Measurements from ENCODE around the gene PIN4.

GRCh38 chrX:72176981-72177380 is 4.6 kb upstream of the PIN4 start:
- no peak for TF ChIP-seq CTCF (IDR thresholded peaks at IDR 0.05; ENCODE audit: low read length)
- TF ChIP-seq EZH2 (optimal IDR thresholded peaks at IDR 0.05; ENCODE audit: low read depth, low read length) = no peak
- TF ChIP-seq EZH2phosphoT487 (IDR thresholded peaks at IDR 0.05; ENCODE audit: low read length) = no peak

All from MM.1S (cell line).